ENCODE data around the gene UBE3D.

DNA sequence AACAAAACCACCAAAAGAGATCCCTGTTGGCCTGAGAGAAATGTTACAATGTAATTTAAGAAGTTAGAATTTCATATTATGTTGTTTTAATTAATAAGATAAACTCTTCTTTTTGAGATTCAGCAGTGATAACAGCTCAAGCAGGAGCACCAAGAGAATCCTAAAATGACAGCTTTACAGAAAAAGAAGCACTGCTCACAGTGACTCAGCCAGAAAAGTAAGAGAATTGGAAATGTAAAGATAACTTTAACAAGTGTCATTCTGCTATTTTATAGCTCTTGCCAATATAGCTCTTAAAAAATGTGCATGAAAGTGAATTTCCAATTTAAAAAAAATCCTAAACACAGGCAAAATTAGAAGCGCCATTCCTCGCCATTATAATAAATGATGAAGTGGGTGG lies 111.3 kb downstream of the UBE3D start:
- TF ChIP-seq EZH2 (IDR thresholded peaks at IDR 0.05) (no peak), FOXP2 (optimal IDR thresholded peaks at IDR 0.05; ENCODE audit: control extremely low read depth, extremely low read length, insufficient read depth) (no peak)
